HG03342 (cell line): Measurements from ENCODE around the gene BRICD5.

Experiments
- ATAC-seq: cut with Tn5 transposase; IDR thresholded peaks from one replicate; pipeline ENCODE4 v1.9.1; 2021; ENCODE audit warnings: mild to moderate bottlenecking, moderate library complexity; ENCODE audit not compliant: unreplicated experiment

BRICD5 gene

GRCh38 chr16:2166263-2167067 is 44.2 kb downstream of the BRICD5 start:
- no peak for ATAC-seq

- ATAC-seq, result no peak
These were observed 44.8 kb downstream of the BRICD5 start for GRCh38 chr16:2165861-2166260.

GRCh38 chr16:2163211-2163881 is 47.3 kb downstream of the BRICD5 start:
- no peak for ATAC-seq

GRCh38 chr16:2162676-2163118 is 48.0 kb downstream of the BRICD5 start:
- no peak for ATAC-seq

- no peak for ATAC-seq
These were observed 48.8 kb downstream of the BRICD5 start for GRCh38 chr16:2161911-2162310.

- no peak for ATAC-seq
These were observed 49.6 kb downstream of the BRICD5 start for GRCh38 chr16:2160915-2161551.
